ENCODE results near the gene HACD1. TPM values are rescaled to one million over a fixed set of nuclear protein-coding genes. Genes with fewer than 3 reads are reported as not detected.

The HACD1 gene
- total RNA-seq, 1 donor from 2014 or later, result 41.6 TPM

DNA sequence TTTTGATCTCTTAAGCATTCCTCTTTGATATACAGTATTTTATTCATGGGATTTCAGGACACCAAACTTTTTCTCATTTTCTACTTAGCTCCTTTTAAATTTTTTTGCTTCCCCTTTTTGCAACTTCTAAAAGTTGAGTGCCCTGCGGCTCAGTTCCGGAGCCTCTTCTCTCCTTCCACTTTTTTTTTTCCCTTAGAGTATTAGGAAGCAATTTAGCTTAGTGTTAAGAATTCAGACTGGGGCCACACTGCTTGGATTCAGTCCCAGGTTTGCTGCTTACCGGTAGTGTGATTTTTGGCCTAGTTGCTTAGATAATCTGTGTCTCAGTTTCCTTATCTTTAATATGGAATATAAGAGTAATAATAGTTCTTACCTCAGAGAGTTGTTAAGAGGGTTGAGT, 30.2 kb upstream of the HACD1 start:
- TF ChIP-seq, protein P1, sequence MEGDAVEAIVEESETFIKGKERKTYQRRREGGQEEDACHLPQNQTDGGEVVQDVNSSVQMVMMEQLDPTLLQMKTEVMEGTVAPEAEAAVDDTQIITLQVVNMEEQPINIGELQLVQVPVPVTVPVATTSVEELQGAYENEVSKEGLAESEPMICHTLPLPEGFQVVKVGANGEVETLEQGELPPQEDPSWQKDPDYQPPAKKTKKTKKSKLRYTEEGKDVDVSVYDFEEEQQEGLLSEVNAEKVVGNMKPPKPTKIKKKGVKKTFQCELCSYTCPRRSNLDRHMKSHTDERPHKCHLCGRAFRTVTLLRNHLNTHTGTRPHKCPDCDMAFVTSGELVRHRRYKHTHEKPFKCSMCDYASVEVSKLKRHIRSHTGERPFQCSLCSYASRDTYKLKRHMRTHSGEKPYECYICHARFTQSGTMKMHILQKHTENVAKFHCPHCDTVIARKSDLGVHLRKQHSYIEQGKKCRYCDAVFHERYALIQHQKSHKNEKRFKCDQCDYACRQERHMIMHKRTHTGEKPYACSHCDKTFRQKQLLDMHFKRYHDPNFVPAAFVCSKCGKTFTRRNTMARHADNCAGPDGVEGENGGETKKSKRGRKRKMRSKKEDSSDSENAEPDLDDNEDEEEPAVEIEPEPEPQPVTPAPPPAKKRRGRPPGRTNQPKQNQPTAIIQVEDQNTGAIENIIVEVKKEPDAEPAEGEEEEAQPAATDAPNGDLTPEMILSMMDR (IDR thresholded peaks at IDR 0.05), result no peak
- H3K9me3 ChIP-seq, result no peaks in the 10 kb centered on the region
- no peaks in the 10 kb centered on the region for H3K27me3 ChIP-seq
- peak overlapping the region; percentile 23 to 46 for H3K27ac ChIP-seq
- H3K4me1 ChIP-seq, result peaks cover 3 to 48% of the 10 kb centered on the region in 2 donors
- H3K4me3 ChIP-seq, result peak overlapping the region in 1 of 2 donors; percentile 30
- intact Hi-C loops (cut with DNase I), result no loop called here
- no peaks in the 10 kb centered on the region for H3K36me3 ChIP-seq
- DNase-seq (ENCODE audit: low spot score in 2 of 2), result no peak

DNA sequence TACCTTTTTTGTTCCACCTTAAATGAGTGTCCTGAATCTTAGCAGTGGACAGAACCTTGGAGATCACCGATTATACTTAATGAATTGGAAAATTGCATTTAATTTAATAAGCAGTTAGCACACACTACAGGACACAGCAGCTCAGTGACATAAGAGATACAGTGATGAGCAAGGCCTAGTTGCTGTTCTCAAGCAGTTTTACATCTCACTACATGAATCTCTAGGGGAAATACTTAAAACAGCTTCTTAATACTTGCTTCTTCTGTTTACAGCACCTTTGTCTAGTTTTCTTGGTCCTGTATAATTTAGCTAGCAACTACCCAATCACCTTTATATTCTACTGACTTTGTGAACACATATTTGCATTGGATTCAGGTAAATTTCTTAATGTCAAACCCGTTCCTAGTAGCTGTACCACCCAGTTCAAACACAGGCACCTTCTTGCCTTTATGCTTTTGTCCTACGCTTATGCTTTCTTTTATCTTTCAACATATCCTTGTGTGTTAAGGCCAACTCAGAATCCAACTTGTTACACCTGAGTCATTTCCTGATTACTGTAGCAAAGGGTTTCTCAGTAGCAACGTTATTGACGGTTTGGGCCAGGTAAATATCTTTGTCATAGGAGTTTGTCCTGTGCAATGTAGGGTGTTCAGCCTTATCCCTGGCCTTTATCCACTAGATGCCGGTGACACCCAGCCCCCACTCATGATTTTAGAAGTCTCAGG, 28.6 kb upstream of the HACD1 start:
- Histone ChIP-seq H3K36me3 (no peaks in the 10 kb centered on the region), H3K4me1 (peaks cover 3 to 40% of the 10 kb centered on the region in 2 donors), H3K4me3 (peak overlapping the region; percentile 86 to 93), H3K27ac (peak overlapping the region in 1 of 2 donors; percentile 7), H3K27me3 (no peaks in the 10 kb centered on the region), H3K9me3 (no peaks in the 10 kb centered on the region)
- intact Hi-C loops (cut with DNase I), result no loop called here
- DNase-seq (ENCODE audit: low spot score in 2 of 2), result no peak
- TF ChIP-seq, protein P1 (IDR thresholded peaks at IDR 0.05), result no peak

DNA sequence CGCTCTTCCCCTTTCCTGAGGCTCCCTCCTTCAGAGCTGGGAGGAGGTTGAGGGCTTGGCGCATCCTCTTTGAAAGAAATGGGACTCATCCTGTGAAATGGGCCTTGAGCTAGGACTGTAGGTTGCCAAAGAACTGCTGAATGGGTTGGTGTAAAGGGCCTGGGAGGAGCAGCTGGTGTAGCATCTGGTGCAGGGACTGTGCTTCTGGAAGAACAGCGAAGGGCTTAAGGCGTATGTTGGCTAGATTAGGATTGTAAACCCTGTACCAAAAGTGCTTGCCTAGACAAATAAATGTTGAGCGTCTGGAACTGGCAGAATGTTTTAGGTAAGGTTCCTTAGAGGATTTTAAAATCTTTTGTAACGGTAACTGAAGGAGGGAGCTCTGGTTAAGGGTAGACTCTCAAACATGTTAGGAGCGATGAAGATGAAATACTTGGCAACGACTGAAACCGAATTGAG, 27.3 kb upstream of the HACD1 start:
- DNase-seq (ENCODE audit: low spot score in 2 of 2), result no peak
- TF ChIP-seq, protein P1 (IDR thresholded peaks at IDR 0.05), result no peak
- H3K4me1 ChIP-seq, result peaks cover 3 to 31% of the 10 kb centered on the region in 2 donors
- H3K36me3 ChIP-seq, result no peaks in the 10 kb centered on the region
- no peaks in the 10 kb centered on the region for H3K9me3 ChIP-seq
- no peaks in the 10 kb centered on the region for H3K27me3 ChIP-seq
- H3K27ac ChIP-seq, result peak overlapping the region; percentile 95 to 98
- peak overlapping the region; percentile 86 to 93 for H3K4me3 ChIP-seq
- intact Hi-C loops (cut with DNase I), result loop anchor here (1.0 to 5.0 kb wide), 3 partner anchors 21 to 827 kb away; partner anchors contain the start of gene RSU1

DNA sequence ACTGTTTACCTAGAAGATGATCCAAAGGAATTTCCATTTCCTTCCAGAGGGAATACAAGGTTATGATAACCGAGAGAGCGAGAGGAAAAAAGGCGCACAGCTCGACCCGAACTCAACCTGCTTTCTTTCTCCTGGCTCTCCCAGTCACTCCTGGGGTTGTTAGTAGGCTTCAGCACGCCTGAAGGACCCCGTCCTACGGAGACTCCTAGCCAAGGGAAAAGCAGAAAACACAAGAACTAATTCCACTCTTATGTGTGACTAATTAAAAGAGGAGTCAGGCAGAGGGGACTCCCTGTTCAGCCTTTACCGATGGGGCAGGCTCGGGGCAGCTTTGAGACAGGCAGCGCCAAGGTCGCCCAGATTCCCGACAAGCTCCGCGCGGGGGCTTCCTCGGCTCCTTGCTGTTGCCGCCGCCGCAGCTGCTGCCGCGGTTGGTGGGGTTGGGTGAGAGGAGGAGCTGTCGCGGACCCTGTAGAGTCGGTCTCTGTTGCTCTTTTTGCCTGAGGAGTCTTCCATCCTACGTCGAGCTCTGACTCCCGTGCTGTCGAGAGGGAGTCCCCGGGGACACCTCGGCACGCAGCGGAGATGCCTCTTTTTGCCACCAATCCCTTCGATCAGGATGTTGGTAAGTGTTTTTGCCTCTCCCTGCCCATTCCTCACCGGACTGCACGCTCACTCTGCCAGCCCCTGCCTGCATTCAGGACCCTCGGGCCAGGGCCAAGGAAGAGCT, 26.7 kb upstream of the HACD1 start, which contains the start of gene STAM:
TSS of gene STAM (plus strand) at position 397 of the 730 bp plus-strand sequence. CDS start at position 586, 189 bp downstream.
- H3K4me1 ChIP-seq, result peaks cover 3 to 29% of the 10 kb centered on the region in 2 donors
- H3K4me3 ChIP-seq, result peak within 1 kb of the TSS; percentile 86 to 93
- no peaks in the 10 kb centered on the region for H3K27me3 ChIP-seq
- DNase-seq (ENCODE audit: low spot score in 2 of 2), result peak; percentile 72 to 93
- H3K36me3 ChIP-seq, result no peaks in the 10 kb centered on the region
- TF ChIP-seq, protein P1 (IDR thresholded peaks at IDR 0.05), result no peak
- no peaks in the 10 kb centered on the region for H3K9me3 ChIP-seq
- H3K27ac ChIP-seq, result peak within 1 kb of the TSS; percentile 95 to 98
- intact Hi-C loops (cut with DNase I), result loop anchor here (1.0 to 5.0 kb wide), 4 partner anchors 21 to 827 kb away; partner anchors contain the start of genes HACD1 and RSU1

DNA sequence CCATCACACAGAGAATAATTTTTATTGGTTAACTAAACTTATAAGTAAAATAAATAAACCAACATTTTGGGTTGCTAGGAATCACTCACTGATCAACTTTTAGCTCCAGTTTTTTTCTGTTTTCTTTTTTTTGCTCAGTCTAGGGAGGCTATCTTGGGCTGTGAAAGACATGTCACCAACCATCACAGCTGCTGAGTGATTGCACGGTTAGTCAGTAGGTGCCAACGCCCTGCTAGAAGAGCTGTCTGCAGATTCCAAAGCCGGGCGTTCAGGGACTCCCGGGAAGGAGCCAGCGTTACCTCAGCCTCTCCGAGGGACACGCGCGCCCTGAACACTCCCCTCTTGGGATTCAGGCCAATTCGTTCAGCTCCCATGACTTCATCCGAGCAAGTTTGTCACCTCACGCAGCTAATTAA, 26.2 kb upstream of the HACD1 start:
- TF ChIP-seq, protein P1 (IDR thresholded peaks at IDR 0.05), result no peak
- H3K4me1 ChIP-seq, result peaks cover 3 to 29% of the 10 kb centered on the region in 2 donors
- H3K36me3 ChIP-seq, result no peaks in the 10 kb centered on the region
- intact Hi-C loops (cut with DNase I), result loop anchor here (1.0 to 5.0 kb wide), 3 partner anchors 26 to 826 kb away; partner anchors contain the start of genes HACD1 and RSU1
- peak overlapping the region; percentile 86 to 93 for H3K4me3 ChIP-seq
- H3K9me3 ChIP-seq, result no peaks in the 10 kb centered on the region
- peak; percentile 35 to 83 for DNase-seq (ENCODE audit: low spot score in 2 of 2)
- no peaks in the 10 kb centered on the region for H3K27me3 ChIP-seq
- H3K27ac ChIP-seq, result peak overlapping the region; percentile 95 to 98
